A549 (cell line): ENCODE measurements around the gene CMYA5.

Experiments used
- BHLHE40 ChIP-seq: IDR thresholded peaks from 2 replicates; pipeline ENCODE4 v1.6.1; 2012; ENCODE audit warnings: low read depth, low read length, inconsistent platforms
- CTCF ChIP-seq: fragments of >200 bp; sonication (Bioruptor Twin); formaldehyde crosslinking; IDR thresholded peaks from 3 replicates; pipeline ENCODE4 v1.5.1; 2016
- JUN ChIP-seq, 2 experiments: fragments of >200 bp; sonication (Bioruptor Twin); formaldehyde crosslinking; IDR thresholded peaks; 2 replicates in 1 of 2; 3 replicates in 1 of 2; pipeline ENCODE4 v1.6.1; 2016 to 2017
- POLR2A ChIP-seq: IDR thresholded peaks from 2 replicates; pipeline ENCODE4 v1.6.1; 2012; ENCODE audit warnings: mild to moderate bottlenecking, low read length
- REST ChIP-seq: fragments of 200-600 bp; sonication (generic); IDR thresholded peaks from 2 replicates; pipeline ENCODE4 v1.6.1; 2016; ENCODE audit warnings: antibody characterized with exemption, mild to moderate bottlenecking, moderate library complexity
- ZC3H11A ChIP-seq: fragments of 450-650 bp; IDR thresholded peaks from 2 replicates; pipeline ENCODE4 v1.6.1; 2014; ENCODE audit warnings: antibody characterized with exemption, mild to moderate bottlenecking

DNA sequence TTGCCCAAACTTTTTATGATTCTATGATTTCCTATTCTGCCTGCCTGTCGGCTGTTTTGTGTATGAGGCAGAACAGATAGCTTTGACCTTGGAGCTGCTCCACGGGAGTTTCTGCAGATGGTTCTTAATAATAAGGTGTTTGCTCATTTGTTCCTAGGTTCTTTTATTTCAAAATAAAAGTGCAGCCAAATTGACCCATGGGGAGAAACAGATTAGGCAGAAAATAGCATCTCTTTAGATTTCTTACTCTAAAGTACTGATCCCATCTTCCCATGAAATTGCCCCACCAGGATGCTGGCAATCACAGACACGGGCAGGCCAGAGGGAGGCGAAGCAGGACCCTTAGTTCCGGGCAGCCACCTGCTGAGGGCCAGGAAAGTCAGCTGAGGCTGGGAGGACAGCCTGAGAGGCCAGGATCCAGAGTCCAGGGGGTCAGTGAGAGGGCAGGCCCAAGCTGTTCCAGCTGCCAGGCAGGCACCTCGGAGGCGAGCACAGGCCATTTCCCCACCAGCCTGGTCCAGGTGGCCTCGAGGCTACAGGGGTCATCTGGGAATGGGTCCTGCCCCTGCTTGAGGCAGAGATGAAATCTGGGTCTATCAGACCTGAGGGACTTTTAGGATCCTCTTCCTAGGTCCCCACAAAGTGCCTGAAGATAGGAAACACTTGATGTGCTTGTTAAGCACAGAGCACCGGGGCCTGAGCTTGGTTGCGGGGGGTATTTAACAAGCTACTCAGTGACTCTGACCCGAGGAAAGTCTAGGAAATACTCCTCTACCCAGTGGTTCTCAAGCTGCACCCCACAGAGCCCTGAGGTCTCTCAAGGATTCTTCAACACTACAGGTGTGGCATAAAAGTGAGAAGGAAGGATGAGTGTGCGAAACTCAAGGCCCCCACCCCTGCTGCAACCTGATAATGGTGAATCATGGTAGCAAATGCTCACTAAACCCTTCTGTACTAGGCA, 145.4 kb downstream of the CMYA5 start:
- TF ChIP-seq BHLHE40 (no peak), CTCF (no peak), REST (no peak), JUN (IDR thresholded peaks at IDR 0.05) (no peak), POLR2A (no peak), ZC3H11A (no peak)
